HAP-1 (cell line): ENCODE data around the gene NMNAT2.

Experiments
- DNase-seq, 2 experiments: peaks; one replicate each; pipeline ENCODE4 v3.0.0-alpha.2; 2016 to 2020; ENCODE audit warnings: low spot score in 2 of 2
- H3K27me3 ChIP-seq: fragments of 250-450 bp; sonication (Bioruptor Pico); 2 replicates; pipeline ENCODE4 v1.5.1; 2020; ENCODE audit warnings: low read depth, mild to moderate bottlenecking, moderate library complexity
- H3K36me3 ChIP-seq: fragments of 250-450 bp; sonication (Bioruptor Pico); replicated peaks from 2 replicates; pipeline ENCODE4 v1.5.1; 2020; ENCODE audit warnings: mild to moderate bottlenecking
- H3K4me1 ChIP-seq: fragments of 250-450 bp; sonication (Bioruptor Pico); 2 replicates; pipeline ENCODE4 v1.5.1; 2020; ENCODE audit warnings: mild to moderate bottlenecking
- H3K4me3 ChIP-seq: fragments of 250-450 bp; sonication (Bioruptor Pico); 2 replicates; pipeline ENCODE4 v1.5.1; 2020; ENCODE audit warnings: mild to moderate bottlenecking, moderate library complexity
- H3K9me3 ChIP-seq: fragments of 250-450 bp; sonication (Bioruptor Pico); 2 replicates; pipeline ENCODE4 v1.5.1; 2020; ENCODE audit warnings: mild to moderate bottlenecking, moderate library complexity
- in situ Hi-C: fragments of 300-500 bp; cut with MboI; formaldehyde crosslinking; loops from 3 replicates; pipeline ENCODE4 v1.14.3; 2020; ENCODE audit warnings: low sequenced_read_pairs, inconsistent platforms, mixed read lengths

NMNAT2 gene

DNA sequence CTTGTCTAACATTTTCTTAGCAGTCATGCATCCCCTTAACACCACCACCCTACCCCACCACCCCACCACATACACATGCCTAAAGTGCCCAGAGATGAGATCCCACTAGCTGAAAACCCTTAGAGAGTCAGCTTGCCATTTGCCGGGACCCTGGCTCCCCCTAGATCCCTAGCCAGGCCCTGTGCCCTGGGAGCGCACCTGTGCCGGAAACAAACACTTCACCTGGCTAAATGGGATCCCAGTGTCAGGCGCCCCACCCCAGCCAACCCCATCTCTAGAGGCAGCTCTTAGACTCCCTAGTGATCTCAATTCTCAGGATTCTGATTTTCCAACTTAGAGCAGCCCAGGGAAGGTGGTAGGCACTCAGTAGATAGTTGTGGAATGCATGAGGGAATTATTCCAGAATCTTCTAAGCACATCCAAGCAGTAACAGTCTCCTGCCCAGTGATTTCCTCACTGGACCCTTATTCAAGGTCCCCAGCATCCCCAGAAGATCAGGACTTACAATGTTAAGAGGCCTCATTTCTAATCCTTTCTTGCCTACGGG, 126.9 kb downstream of the NMNAT2 start:
- H3K27me3 ChIP-seq = no peaks in the 10 kb centered on the region
- no peak for DNase-seq
- 0 out of 2 replicates have a peak, but pooled peaks cover 2% of the 10 kb centered on the region for H3K9me3 ChIP-seq
- H3K4me3 ChIP-seq = no peak overlapping the region
- in situ Hi-C loops = no loop called here
- H3K36me3 ChIP-seq = no peaks in the 10 kb centered on the region
- H3K4me1 ChIP-seq = peaks cover 5% of the 10 kb centered on the region; the same call in 1 of the 2 replicates

DNA sequence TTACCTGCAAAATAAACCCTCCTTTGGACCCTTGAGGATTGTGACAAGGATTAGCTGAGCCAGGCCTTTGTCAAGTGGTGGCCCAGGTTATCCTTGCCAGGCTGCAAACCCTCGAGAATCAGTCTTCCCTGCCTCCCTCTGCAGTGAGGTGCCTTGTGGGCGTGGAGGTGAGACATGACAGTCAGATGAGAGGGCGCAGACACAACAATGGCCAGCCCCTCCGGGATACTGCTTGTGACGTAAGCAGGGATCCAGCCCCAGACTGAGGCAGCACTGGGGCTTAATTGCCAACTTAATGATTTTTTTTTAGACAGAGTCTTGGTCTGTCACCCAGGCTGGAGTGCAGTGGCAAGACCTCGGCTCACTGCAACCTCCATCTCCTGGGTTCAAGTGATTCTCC, 127.6 kb downstream of the NMNAT2 start:
- Histone ChIP-seq H3K4me3 (no peak overlapping the region), H3K36me3 (no peaks in the 10 kb centered on the region), H3K27me3 (no peaks in the 10 kb centered on the region), H3K9me3 (0 out of 2 replicates have a peak, but pooled peaks cover 2% of the 10 kb centered on the region), H3K4me1 (peaks cover 5% of the 10 kb centered on the region; the same call in 1 of the 2 replicates)
- no peak for DNase-seq
- in situ Hi-C loops = no loop called here

DNA sequence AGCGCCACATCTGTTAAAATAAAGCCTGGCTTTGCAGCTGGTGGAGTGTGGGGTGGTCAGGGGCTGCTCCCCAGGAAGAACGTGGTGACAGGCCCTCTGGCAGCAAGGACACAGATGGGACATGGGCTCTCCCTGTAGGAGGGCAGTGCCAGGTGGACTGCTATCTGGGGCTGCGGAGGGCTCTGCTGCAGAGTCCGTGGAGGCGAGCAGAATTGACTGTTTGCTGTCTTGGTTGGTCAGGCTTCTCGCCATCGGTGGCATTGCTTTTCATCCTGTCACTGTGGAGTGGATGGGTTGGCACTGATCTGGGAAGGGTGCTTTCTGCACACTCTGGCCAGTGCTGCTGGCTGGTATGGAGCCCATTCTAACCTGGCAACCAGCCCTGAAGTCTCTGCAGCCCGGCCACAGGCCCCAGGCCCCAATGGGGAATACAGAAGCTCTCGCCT, 129.1 kb downstream of the NMNAT2 start:
- no peaks in the 10 kb centered on the region for H3K36me3 ChIP-seq
- 0 out of 2 replicates have a peak, but pooled peaks cover 2% of the 10 kb centered on the region for H3K9me3 ChIP-seq
- peaks cover 5% of the 10 kb centered on the region; the same call in 1 of the 2 replicates for H3K4me1 ChIP-seq
- in situ Hi-C loops = no loop called here
- no peak for DNase-seq
- no peak overlapping the region for H3K4me3 ChIP-seq
- no peaks in the 10 kb centered on the region for H3K27me3 ChIP-seq

GRCh38 chr1:183288583-183288982, 129.6 kb downstream of the NMNAT2 start:
- DNase-seq = no peak
- H3K36me3 ChIP-seq = no peaks in the 10 kb centered on the region
- no peaks in the 10 kb centered on the region for H3K27me3 ChIP-seq
- no peak overlapping the region for H3K4me3 ChIP-seq
- in situ Hi-C loops = no loop called here
- H3K9me3 ChIP-seq = 0 out of 2 replicates have a peak, but pooled peaks cover 2% of the 10 kb centered on the region
- H3K4me1 ChIP-seq = peaks cover 2% of the 10 kb centered on the region; the same call in 1 of the 2 replicates

DNA sequence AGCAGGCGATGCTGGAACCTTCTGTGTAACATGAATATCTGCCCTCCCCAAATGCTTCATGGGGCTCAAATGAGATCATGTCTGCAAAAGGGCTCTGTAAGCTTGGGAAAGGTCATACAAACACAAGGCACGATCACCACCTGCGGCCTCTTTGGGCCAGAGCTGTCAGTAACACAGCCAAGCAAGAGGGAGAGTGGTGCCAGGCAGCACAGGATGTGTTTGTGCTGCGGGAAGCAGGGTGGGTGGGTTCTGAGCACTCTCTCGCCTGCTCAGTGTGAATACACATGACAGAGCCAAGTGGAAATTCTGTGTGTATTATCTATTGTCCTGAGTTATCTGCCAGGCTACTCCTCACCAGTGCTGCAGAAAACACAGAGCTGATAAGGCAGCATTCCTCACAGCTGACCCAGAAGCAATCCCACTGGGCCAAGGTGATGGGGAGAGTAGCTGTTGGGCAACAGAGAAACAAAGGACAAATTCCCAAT, 130.9 kb downstream of the NMNAT2 start:
- Histone ChIP-seq H3K36me3 (no peaks in the 10 kb centered on the region), H3K4me3 (no peak overlapping the region), H3K4me1 (no peaks in the 10 kb centered on the region), H3K9me3 (0 out of 2 replicates have a peak, but pooled peaks cover 2% of the 10 kb centered on the region), H3K27me3 (no peaks in the 10 kb centered on the region)
- DNase-seq = no peak
- in situ Hi-C loops = no loop called here

GRCh38 chr1:183285746-183286145, 132.4 kb downstream of the NMNAT2 start:
- Histone ChIP-seq H3K27me3 (no peaks in the 10 kb centered on the region), H3K36me3 (no peaks in the 10 kb centered on the region), H3K4me1 (peaks cover 2% of the 10 kb centered on the region; the same call in 1 of the 2 replicates), H3K4me3 (no peak overlapping the region), H3K9me3 (0 out of 2 replicates have a peak, but pooled peaks cover 2% of the 10 kb centered on the region)
- DNase-seq = no peak
- in situ Hi-C loops = no loop called here

GRCh38 chr1:183285256-183285655, 132.9 kb downstream of the NMNAT2 start:
- Histone ChIP-seq H3K36me3 (no peaks in the 10 kb centered on the region), H3K4me1 (peaks cover 2% of the 10 kb centered on the region; the same call in 1 of the 2 replicates), H3K9me3 (0 out of 2 replicates have a peak, but pooled peaks cover 2% of the 10 kb centered on the region), H3K27me3 (no peaks in the 10 kb centered on the region), H3K4me3 (no peak overlapping the region)
- DNase-seq = no peak
- in situ Hi-C loops = no loop called here

GRCh38 chr1:183284086-183284485, 134.1 kb downstream of the NMNAT2 start:
- Histone ChIP-seq H3K36me3 (no peaks in the 10 kb centered on the region), H3K27me3 (no peaks in the 10 kb centered on the region), H3K4me3 (no peak overlapping the region), H3K4me1 (peaks cover 2% of the 10 kb centered on the region; the same call in 1 of the 2 replicates), H3K9me3 (0 out of 2 replicates have a peak, but pooled peaks cover 2% of the 10 kb centered on the region)
- no peak for DNase-seq
- in situ Hi-C loops = loop anchor here (5.0 kb wide), 1 partner anchor 338 kb away; no protein-coding TSS in a partner anchor

GRCh38 chr1:183283286-183283685, 134.9 kb downstream of the NMNAT2 start:
- no peak overlapping the region for H3K4me3 ChIP-seq
- H3K9me3 ChIP-seq = no peaks in the 10 kb centered on the region
- no peaks in the 10 kb centered on the region for H3K36me3 ChIP-seq
- in situ Hi-C loops = loop anchor here (5.0 kb wide), 1 partner anchor 339 kb away; no protein-coding TSS in a partner anchor
- no peak for DNase-seq
- H3K27me3 ChIP-seq = no peaks in the 10 kb centered on the region
- peaks cover 2% of the 10 kb centered on the region; the same call in 1 of the 2 replicates for H3K4me1 ChIP-seq

GRCh38 chr1:183282101-183282855, 135.9 kb downstream of the NMNAT2 start:
- peaks cover 2% of the 10 kb centered on the region; the same call in 1 of the 2 replicates for H3K4me1 ChIP-seq

DNA sequence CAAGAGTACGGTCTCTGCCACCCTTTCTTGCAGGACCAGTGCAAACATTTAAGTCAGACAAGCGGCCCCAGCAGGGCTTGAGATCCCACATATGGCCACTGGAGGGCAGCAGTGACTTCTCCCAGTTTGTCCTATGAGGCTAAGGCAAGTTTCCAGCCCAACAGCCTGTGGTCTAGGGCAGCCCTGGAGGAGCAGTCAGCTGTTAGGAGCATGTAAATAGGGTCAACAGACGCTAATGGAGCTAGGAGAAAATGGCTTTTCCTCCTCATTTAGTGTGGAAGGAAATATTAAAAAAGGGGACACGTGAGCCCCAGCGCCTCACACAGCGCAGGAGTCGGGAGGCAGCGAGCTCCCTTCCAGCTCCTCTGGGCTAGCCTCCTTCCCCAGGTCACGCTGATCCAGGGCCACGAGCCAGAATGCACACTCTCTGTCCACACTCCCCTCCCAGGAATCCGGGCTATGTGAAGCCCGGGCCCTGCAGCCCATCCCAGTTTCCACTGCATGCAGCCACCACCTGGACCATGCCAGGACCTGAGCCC, 136.6 kb downstream of the NMNAT2 start:
- in situ Hi-C loops = loop anchor here (5.0 kb wide), 1 partner anchor 341 kb away; no protein-coding TSS in a partner anchor
- H3K27me3 ChIP-seq = no peaks in the 10 kb centered on the region

More at GRCh38 chr1:183282101-183282855, 135.9 kb downstream of the NMNAT2 start:
- DNase-seq = no peak
- Histone ChIP-seq H3K9me3 (no peaks in the 10 kb centered on the region), H3K4me3 (no peak overlapping the region), H3K27me3 (no peaks in the 10 kb centered on the region), H3K36me3 (no peaks in the 10 kb centered on the region)
- in situ Hi-C loops = loop anchor here (5.0 kb wide), 1 partner anchor 340 kb away; no protein-coding TSS in a partner anchor

DNA sequence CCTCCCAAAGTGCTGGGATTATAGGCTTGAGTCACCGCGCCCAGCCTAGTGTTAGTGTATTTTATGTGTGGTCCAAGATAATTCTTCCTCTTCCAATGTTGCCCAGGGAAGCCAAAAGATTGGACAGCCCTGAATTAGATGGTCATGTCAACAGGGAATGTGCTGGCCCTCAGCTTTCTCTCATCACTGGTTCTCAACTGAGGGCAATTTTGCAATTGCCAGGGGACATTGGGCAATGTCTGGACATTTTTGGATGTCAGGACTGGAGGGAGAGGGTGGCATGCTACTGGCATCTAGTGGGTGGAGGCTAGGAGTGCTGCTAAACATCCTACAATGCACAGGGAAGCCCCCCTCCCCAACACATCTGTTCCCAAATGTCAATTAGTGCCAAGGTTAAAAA, 137.1 kb downstream of the NMNAT2 start:
- DNase-seq = no peak
- in situ Hi-C loops = loop anchor here (5.0 kb wide), 1 partner anchor 341 kb away; no protein-coding TSS in a partner anchor

More for the DNA sequence above, 136.6 kb downstream of the NMNAT2 start:
- DNase-seq = peak; percentile 70 to 92
- Histone ChIP-seq H3K9me3 (no peaks in the 10 kb centered on the region), H3K36me3 (no peaks in the 10 kb centered on the region), H3K4me3 (no peak overlapping the region), H3K4me1 (peaks cover 2% of the 10 kb centered on the region; the same call in 1 of the 2 replicates)

GRCh38 chr1:183279835-183280234, 138.3 kb downstream of the NMNAT2 start:
- in situ Hi-C loops = loop anchor here (5.0 kb wide), 1 partner anchor 342 kb away; no protein-coding TSS in a partner anchor
- Histone ChIP-seq H3K36me3 (no peaks in the 10 kb centered on the region), H3K4me3 (no peak overlapping the region), H3K4me1 (peaks cover 2% of the 10 kb centered on the region; the same call in 1 of the 2 replicates), H3K27me3 (no peaks in the 10 kb centered on the region), H3K9me3 (no peaks in the 10 kb centered on the region)
- DNase-seq = no peak

More for the DNA sequence above, 137.1 kb downstream of the NMNAT2 start:
- peaks cover 2% of the 10 kb centered on the region; the same call in 1 of the 2 replicates for H3K4me1 ChIP-seq
- H3K27me3 ChIP-seq = no peaks in the 10 kb centered on the region
- H3K4me3 ChIP-seq = no peak overlapping the region
- no peaks in the 10 kb centered on the region for H3K9me3 ChIP-seq
- no peaks in the 10 kb centered on the region for H3K36me3 ChIP-seq
